T47D (cell line): Measurements from ENCODE around the gene AMBN.

ENCODE experiments used
- DNase-seq, 2 experiments: peaks; one replicate each; pipeline versions ENCODE4 v3.0.0 to v3.0.0-alpha.2; 2011 to 2012; ENCODE audit warnings: low read depth in 1 of 2, low spot score in 1 of 2
- JUND ChIP-seq: IDR thresholded peaks from 2 replicates; pipeline ENCODE4 v1.6.1; 2012; ENCODE audit warnings: low read depth
- in situ Hi-C: cut with HindIII; loops from 2 replicates; pipeline ENCODE4 v1.10.0; 2016; ENCODE audit warnings: low sequenced_read_pairs, low pct_unique_long_range_greater_than_20kb

AMBN gene

GRCh38 chr4:70591955-70592582, at the start of gene AMBN:
TSS of gene AMBN (plus strand) at chr4:70592256. CDS start at chr4:70592359, 103 bp downstream.
- no peak for DNase-seq
- TF ChIP-seq JUND, result no peak
- in situ Hi-C loops, result no loop called here

GRCh38 chr4:70544279-70544868, 47.7 kb upstream of the AMBN start:
- DNase-seq, result peak in 1 of 2 experiments; percentile 52
- in situ Hi-C loops, result no loop called here
- no peak for TF ChIP-seq JUND

- in situ Hi-C loops, result no loop called here
- no peak for DNase-seq
- no peak for TF ChIP-seq JUND
Observed at GRCh38 chr4:70556856-70557255, 35.2 kb upstream of the AMBN start.

- in situ Hi-C loops, result no loop called here
- DNase-seq, result peak; percentile 16 to 71
- TF ChIP-seq JUND, result no peak
Observed at GRCh38 chr4:70559211-70559830, 32.7 kb upstream of the AMBN start.

- no peak for TF ChIP-seq JUND
Observed at GRCh38 chr4:70559924-70560323, 32.1 kb upstream of the AMBN start.

GRCh38 chr4:70564033-70564432, 28.0 kb upstream of the AMBN start:
- in situ Hi-C loops, result no loop called here
- DNase-seq, result peak in 1 of 2 experiments; percentile 10
- no peak for TF ChIP-seq JUND

More at GRCh38 chr4:70559924-70560323, 32.1 kb upstream of the AMBN start:
- in situ Hi-C loops, result no loop called here
- no peak for DNase-seq

GRCh38 chr4:70570796-70571195, 21.3 kb upstream of the AMBN start:
- in situ Hi-C loops, result no loop called here
- no peak for DNase-seq
- no peak for TF ChIP-seq JUND

- no peak for DNase-seq
- TF ChIP-seq JUND, result no peak
- in situ Hi-C loops, result no loop called here
Observed at GRCh38 chr4:70571772-70572171, 20.3 kb upstream of the AMBN start.

- no peak for DNase-seq
Observed at GRCh38 chr4:70575964-70576363, 16.1 kb upstream of the AMBN start.

GRCh38 chr4:70577220-70577927, 14.7 kb upstream of the AMBN start:
- in situ Hi-C loops, result no loop called here
- TF ChIP-seq JUND, result no peak

More at GRCh38 chr4:70575964-70576363, 16.1 kb upstream of the AMBN start:
- in situ Hi-C loops, result no loop called here
- no peak for TF ChIP-seq JUND

GRCh38 chr4:70581980-70582379, 10.1 kb upstream of the AMBN start:
- no peak for DNase-seq
- in situ Hi-C loops, result no loop called here
- TF ChIP-seq JUND, result no peak

More at GRCh38 chr4:70577220-70577927, 14.7 kb upstream of the AMBN start:
- no peak for DNase-seq

- in situ Hi-C loops, result no loop called here
- no peak for TF ChIP-seq JUND
- DNase-seq, result peak in 1 of 2 experiments; percentile 52
Observed at GRCh38 chr4:70583952-70584834, 7.9 kb upstream of the AMBN start.
